GM19372 (cell line): ENCODE results near the gene ASB14.

ENCODE experiments used
- ATAC-seq: cut with Tn5 transposase; IDR thresholded peaks from one replicate; pipeline ENCODE4 v1.9.1; 2021; ENCODE audit warnings: mild to moderate bottlenecking, low read depth, moderate library complexity; ENCODE audit not compliant: unreplicated experiment

The ASB14 gene

GRCh38 chr3:57261929-57262328, 30.6 kb downstream of the ASB14 start:
- ATAC-seq, result no peak

- no peak for ATAC-seq
These were observed 31.4 kb downstream of the ASB14 start for GRCh38 chr3:57261119-57261518.

GRCh38 chr3:57257678-57258077, 34.8 kb downstream of the ASB14 start:
- ATAC-seq, result no peak

- no peak for ATAC-seq
These were observed 35.6 kb downstream of the ASB14 start for GRCh38 chr3:57256844-57257243.

GRCh38 chr3:57252404-57252803, 40.1 kb downstream of the ASB14 start:
- no peak for ATAC-seq

GRCh38 chr3:57244946-57245345, 47.5 kb downstream of the ASB14 start:
- no peak for ATAC-seq

- ATAC-seq, result peak; percentile 67
These were observed 57.6 kb downstream of the ASB14 start for GRCh38 chr3:57234613-57235575.

GRCh38 chr3:57233799-57234198, 58.7 kb downstream of the ASB14 start:
- no peak for ATAC-seq

GRCh38 chr3:57230006-57230405, 62.5 kb downstream of the ASB14 start:
- no peak for ATAC-seq

GRCh38 chr3:57227930-57228751, 64.3 kb downstream of the ASB14 start:
- peak; percentile 40 for ATAC-seq

- ATAC-seq, result peak; percentile 92
These were observed 65.1 kb downstream of the ASB14 start, which contains the start of gene APPL1 for GRCh38 chr3:57227204-57227929. APPL1 (plus strand) TSS chr3:57227729; CDS start chr3:57227884, 155 bp downstream.

- no peak for ATAC-seq
These were observed 66.3 kb downstream of the ASB14 start for GRCh38 chr3:57226176-57226575.

GRCh38 chr3:57224856-57225255, 67.6 kb downstream of the ASB14 start:
- no peak for ATAC-seq

GRCh38 chr3:57221883-57222282, 70.6 kb downstream of the ASB14 start:
- ATAC-seq, result no peak
